Measurements from ENCODE around the gene EDA. TPM values are rescaled to one million over a fixed set of nuclear protein-coding genes. Genes with fewer than 3 reads are reported as not detected.
A peak's percentile ranks its signal among the peaks of the same experiment; 100 is the strongest.

EDA gene
- total RNA-seq, 1 experiment from 2014 or later, result 5.2 TPM

DNA sequence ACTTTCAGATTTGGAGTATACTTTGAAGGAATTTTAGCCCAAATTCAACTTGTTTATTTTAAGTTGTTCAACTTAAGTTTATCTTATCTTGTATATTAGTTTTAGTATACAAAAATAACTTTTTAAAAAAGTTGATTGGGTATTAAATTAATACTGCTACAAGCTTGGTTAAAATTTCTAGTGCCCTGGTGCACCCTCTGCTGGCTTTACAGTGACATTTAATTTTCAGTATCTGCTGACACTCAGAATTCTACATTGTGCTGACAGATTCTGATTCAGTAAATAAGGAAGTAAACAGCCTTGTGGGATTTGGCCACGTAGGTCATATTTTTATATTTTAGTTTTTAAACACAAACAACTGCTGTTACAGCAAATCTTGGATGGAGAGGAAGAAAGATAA, 2.9 kb downstream of the EDA start:
- ATAC-seq (no peak), DNase-seq (ENCODE audit: low read depth, low spot score) (no peak)
- no peak overlapping the region for H3K4me2 ChIP-seq (ENCODE audit: low read length)
- H3K9ac ChIP-seq (ENCODE audit: low read length), result no peak overlapping the region
- TF ChIP-seq EZH2 (IDR thresholded peaks at IDR 0.05), result no peak
- TF ChIP-seq RAD21 (IDR thresholded peaks at IDR 0.05; ENCODE audit: low read depth), result peak; percentile 60
- no peak for TF ChIP-seq YY1 (IDR thresholded peaks at IDR 0.05; ENCODE audit: extremely low read depth, insufficient replicate concordance, low read depth, low read length)
- no peak for TF ChIP-seq EZH2phosphoT487 (IDR thresholded peaks at IDR 0.05; ENCODE audit: borderline replicate concordance)
- TF ChIP-seq EGR1 (IDR thresholded peaks at IDR 0.05; ENCODE audit: low read depth), result no peak
- TF ChIP-seq TCF7L2 (IDR thresholded peaks at IDR 0.05; ENCODE audit: borderline replicate concordance, extremely low read depth, insufficient read depth, insufficient read length), result no peak
- no peak for TF ChIP-seq CBX3 (IDR thresholded peaks at IDR 0.05; ENCODE audit: low read depth)
- no peak for TF ChIP-seq SP1 (IDR thresholded peaks at IDR 0.05; ENCODE audit: low read depth)
- TF ChIP-seq, protein P1, sequence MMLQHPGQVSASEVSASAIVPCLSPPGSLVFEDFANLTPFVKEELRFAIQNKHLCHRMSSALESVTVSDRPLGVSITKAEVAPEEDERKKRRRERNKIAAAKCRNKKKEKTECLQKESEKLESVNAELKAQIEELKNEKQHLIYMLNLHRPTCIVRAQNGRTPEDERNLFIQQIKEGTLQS (IDR thresholded peaks at IDR 0.05), result no peak
- no peak for TF ChIP-seq JUND (IDR thresholded peaks at IDR 0.05)
- no peak for TF ChIP-seq ELF1 (IDR thresholded peaks at IDR 0.05; ENCODE audit: borderline replicate concordance, low read depth)
- TF ChIP-seq, protein P2, sequence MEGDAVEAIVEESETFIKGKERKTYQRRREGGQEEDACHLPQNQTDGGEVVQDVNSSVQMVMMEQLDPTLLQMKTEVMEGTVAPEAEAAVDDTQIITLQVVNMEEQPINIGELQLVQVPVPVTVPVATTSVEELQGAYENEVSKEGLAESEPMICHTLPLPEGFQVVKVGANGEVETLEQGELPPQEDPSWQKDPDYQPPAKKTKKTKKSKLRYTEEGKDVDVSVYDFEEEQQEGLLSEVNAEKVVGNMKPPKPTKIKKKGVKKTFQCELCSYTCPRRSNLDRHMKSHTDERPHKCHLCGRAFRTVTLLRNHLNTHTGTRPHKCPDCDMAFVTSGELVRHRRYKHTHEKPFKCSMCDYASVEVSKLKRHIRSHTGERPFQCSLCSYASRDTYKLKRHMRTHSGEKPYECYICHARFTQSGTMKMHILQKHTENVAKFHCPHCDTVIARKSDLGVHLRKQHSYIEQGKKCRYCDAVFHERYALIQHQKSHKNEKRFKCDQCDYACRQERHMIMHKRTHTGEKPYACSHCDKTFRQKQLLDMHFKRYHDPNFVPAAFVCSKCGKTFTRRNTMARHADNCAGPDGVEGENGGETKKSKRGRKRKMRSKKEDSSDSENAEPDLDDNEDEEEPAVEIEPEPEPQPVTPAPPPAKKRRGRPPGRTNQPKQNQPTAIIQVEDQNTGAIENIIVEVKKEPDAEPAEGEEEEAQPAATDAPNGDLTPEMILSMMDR (IDR thresholded peaks at IDR 0.05 in 2 of 3, conservative IDR thresholded peaks at IDR 0.05 in 1 of 3; ENCODE audit: borderline replicate concordance in 1 of 3, insufficient read depth in 1 of 3, low read depth in 2 of 3, low read length in 2 of 3), result peak; percentile 26 to 39 (median 36); a peak in 4 of 6 replicates
- TF ChIP-seq, protein P3, sequence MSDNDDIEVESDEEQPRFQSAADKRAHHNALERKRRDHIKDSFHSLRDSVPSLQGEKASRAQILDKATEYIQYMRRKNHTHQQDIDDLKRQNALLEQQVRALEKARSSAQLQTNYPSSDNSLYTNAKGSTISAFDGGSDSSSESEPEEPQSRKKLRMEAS (IDR thresholded peaks at IDR 0.05), result no peak
- no peak for TF ChIP-seq SIN3A (IDR thresholded peaks at IDR 0.05; ENCODE audit: low read depth)
- TF ChIP-seq POLR2AphosphoS5 (IDR thresholded peaks at IDR 0.05; ENCODE audit: low read depth, low read length), result no peak
- TF ChIP-seq, protein P4, sequence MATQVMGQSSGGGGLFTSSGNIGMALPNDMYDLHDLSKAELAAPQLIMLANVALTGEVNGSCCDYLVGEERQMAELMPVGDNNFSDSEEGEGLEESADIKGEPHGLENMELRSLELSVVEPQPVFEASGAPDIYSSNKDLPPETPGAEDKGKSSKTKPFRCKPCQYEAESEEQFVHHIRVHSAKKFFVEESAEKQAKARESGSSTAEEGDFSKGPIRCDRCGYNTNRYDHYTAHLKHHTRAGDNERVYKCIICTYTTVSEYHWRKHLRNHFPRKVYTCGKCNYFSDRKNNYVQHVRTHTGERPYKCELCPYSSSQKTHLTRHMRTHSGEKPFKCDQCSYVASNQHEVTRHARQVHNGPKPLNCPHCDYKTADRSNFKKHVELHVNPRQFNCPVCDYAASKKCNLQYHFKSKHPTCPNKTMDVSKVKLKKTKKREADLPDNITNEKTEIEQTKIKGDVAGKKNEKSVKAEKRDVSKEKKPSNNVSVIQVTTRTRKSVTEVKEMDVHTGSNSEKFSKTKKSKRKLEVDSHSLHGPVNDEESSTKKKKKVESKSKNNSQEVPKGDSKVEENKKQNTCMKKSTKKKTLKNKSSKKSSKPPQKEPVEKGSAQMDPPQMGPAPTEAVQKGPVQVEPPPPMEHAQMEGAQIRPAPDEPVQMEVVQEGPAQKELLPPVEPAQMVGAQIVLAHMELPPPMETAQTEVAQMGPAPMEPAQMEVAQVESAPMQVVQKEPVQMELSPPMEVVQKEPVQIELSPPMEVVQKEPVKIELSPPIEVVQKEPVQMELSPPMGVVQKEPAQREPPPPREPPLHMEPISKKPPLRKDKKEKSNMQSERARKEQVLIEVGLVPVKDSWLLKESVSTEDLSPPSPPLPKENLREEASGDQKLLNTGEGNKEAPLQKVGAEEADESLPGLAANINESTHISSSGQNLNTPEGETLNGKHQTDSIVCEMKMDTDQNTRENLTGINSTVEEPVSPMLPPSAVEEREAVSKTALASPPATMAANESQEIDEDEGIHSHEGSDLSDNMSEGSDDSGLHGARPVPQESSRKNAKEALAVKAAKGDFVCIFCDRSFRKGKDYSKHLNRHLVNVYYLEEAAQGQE (IDR thresholded peaks at IDR 0.05; ENCODE audit: low read depth), result no peak
- TF ChIP-seq, protein P5, sequence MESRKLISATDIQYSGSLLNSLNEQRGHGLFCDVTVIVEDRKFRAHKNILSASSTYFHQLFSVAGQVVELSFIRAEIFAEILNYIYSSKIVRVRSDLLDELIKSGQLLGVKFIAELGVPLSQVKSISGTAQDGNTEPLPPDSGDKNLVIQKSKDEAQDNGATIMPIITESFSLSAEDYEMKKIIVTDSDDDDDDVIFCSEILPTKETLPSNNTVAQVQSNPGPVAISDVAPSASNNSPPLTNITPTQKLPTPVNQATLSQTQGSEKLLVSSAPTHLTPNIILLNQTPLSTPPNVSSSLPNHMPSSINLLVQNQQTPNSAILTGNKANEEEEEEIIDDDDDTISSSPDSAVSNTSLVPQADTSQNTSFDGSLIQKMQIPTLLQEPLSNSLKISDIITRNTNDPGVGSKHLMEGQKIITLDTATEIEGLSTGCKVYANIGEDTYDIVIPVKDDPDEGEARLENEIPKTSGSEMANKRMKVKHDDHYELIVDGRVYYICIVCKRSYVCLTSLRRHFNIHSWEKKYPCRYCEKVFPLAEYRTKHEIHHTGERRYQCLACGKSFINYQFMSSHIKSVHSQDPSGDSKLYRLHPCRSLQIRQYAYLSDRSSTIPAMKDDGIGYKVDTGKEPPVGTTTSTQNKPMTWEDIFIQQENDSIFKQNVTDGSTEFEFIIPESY (IDR thresholded peaks at IDR 0.05; ENCODE audit: extremely low read depth, insufficient replicate concordance, low read length), result no peak
- POLR2A ChIA-PET, result no interaction called here
- H3K27ac ChIP-seq (ENCODE audit: low read depth, low read length), result no peak overlapping the region
- no peaks in the 10 kb centered on the region for H4K20me1 ChIP-seq (ENCODE audit: insufficient read depth)
- H3K9me2 ChIP-seq (ENCODE audit: insufficient read depth), result no peaks in the 10 kb centered on the region
- no peaks in the 10 kb centered on the region for H3K9me3 ChIP-seq (ENCODE audit: control insufficient read depth in 1 of 2, insufficient read depth in 1 of 2, low read depth in 1 of 2, low read length in 2 of 2)
- H3K4me1 ChIP-seq (ENCODE audit: control insufficient read depth in 1 of 2, insufficient read depth in 2 of 2, low read length in 2 of 2), result peaks cover 0 to 3% of the 10 kb centered on the region in 2 experiments; a peak in 1 of 4 replicates
- no peaks in the 10 kb centered on the region for H3K27me3 ChIP-seq (ENCODE audit: insufficient read depth, low read length)
- CTCF ChIA-PET, result interaction anchor here (0.6 to 2.8 kb wide), 9 partner anchors 10 to 515 kb away, joined by 3 to 13 read pairs (median 3); partner anchors contain the start of gene IGBP1
- no TSS peak for BruUV-seq (replicated peaks)
- intact Hi-C loops (cut with micrococcal nuclease), result loop anchor here (1.0 to 10.0 kb wide), 5 partner anchors 81 to 794 kb away; partner anchors contain the start of gene EFNB1
- H3K4me3 ChIP-seq (replicated peaks in 1 of 2; ENCODE audit: low read depth in 1 of 2, low read length in 2 of 2), result no peak overlapping the region
- no peak overlapping the region for H2AFZ ChIP-seq (ENCODE audit: low read depth, low read length, poor library complexity, severe bottlenecking)
- no peaks in the 10 kb centered on the region for H3K79me2 ChIP-seq (ENCODE audit: insufficient read depth, low read length)
- no peaks in the 10 kb centered on the region for H3K36me3 ChIP-seq (ENCODE audit: control insufficient read depth in 1 of 2, insufficient read depth in 2 of 2, low read length in 2 of 2)
- RAD21 ChIA-PET (ENCODE audit: low non-redundant PET in 1 of 2, low total read pairs in 2 of 2, uncharacterized antibody in 2 of 2, unreplicated experiment in 2 of 2), result interaction anchor here in 1 of 2 experiments (1.4 kb wide), 1 partner anchor 81 kb away, joined by 7 read pairs; no protein-coding TSS in a partner anchor
